ENCODE results near the gene EMC10.
"Not testable (repeated sequence)": the region's sequence is repeated elsewhere in the genome, so short reads cannot be mapped to it uniquely, and the experiment has no call there.

The EMC10 gene

DNA sequence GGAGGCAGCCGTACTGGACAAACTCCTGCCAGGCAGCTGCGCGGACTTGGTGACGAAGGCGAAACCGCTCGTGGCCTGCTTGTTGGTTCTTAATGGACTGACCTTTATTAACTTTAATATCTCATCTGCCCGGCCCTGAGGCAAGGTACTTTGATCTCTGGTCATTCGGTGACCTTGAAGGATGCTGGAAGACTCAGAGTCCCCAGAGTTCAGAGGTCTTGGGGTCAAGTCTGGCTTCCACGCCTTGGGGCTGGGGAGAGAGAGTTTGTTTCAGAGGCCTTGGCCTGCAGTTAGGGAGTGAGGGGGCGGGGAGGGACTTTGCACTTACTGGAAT lies 9.6 kb upstream of the EMC10 start:
- Histone ChIP-seq H3K27ac (ENCODE audit: low read length) (no peak overlapping the region), H3K36me3 (ENCODE audit: control insufficient read depth in 1 of 2, insufficient read depth in 2 of 2, low read length in 2 of 2) (no peaks in the 10 kb centered on the region), H3K9me3 (ENCODE audit: control insufficient read depth in 1 of 2, low read length in 2 of 2) (no peaks in the 10 kb centered on the region), H3K4me3 (ENCODE audit: low read depth in 1 of 2, low read length in 2 of 2) (no peak overlapping the region), H3K4me1 (ENCODE audit: control insufficient read depth in 1 of 2, insufficient read depth in 2 of 2, low read length in 2 of 2) (no peaks in the 10 kb centered on the region), H3K27me3 (ENCODE audit: low read depth, low read length) (no peaks in the 10 kb centered on the region)

DNA sequence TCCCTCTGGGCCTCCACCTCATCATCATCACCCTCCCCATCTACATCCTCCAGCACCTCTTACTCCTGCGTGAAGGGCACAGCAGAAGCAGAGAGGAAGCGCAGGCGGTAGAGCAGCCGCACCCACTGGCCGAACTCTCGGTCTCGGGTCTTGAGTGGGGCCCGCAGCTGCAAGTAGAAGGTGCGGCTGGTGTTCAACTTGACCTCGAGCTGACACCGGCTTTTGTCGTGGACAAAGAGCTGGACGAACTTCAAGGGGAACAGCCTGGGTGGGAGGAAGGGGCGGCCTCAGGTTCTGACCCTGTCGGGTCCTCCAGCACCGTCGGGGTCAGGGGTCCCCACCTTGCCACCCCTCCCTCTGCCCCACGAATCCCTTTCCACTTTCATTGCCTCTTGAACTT lies 8.7 kb upstream of the EMC10 start:
- Histone ChIP-seq H3K27me3 (ENCODE audit: low read depth, low read length) (no peaks in the 10 kb centered on the region), H3K9me3 (ENCODE audit: control insufficient read depth in 1 of 2, low read length in 2 of 2) (no peaks in the 10 kb centered on the region), H3K4me3 (ENCODE audit: low read depth in 1 of 2, low read length in 2 of 2) (no peak overlapping the region), H3K36me3 (ENCODE audit: control insufficient read depth in 1 of 2, insufficient read depth in 2 of 2, low read length in 2 of 2) (no peaks in the 10 kb centered on the region), H3K27ac (ENCODE audit: low read length) (no peak overlapping the region), H3K4me1 (ENCODE audit: control insufficient read depth in 1 of 2, insufficient read depth in 2 of 2, low read length in 2 of 2) (no peaks in the 10 kb centered on the region)

DNA sequence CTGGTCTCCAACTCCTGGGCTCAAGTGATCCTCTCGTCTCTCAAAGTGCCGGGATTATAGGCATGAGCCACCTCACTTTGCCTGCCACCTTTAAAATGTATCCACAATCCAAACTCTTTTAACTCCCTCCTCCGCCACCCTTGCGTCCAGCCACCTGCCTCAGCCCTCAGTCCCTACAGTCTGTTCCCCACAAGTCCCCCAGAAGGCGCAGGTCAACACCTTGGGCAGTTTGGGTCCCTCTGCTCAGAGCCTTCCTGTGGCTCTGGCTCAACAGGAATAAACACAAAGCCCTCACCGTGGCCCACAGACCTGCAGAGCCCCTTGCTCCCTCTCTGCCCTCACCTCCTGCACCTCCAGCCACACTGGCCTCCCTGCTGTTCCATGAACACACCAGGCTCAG lies 7.5 kb upstream of the EMC10 start:
- Histone ChIP-seq H3K27me3 (ENCODE audit: low read depth, low read length) (no peaks in the 10 kb centered on the region), H3K27ac (ENCODE audit: low read length) (no peak overlapping the region), H3K4me1 (ENCODE audit: control insufficient read depth in 1 of 2, insufficient read depth in 2 of 2, low read length in 2 of 2) (no peaks in the 10 kb centered on the region), H3K36me3 (ENCODE audit: control insufficient read depth in 1 of 2, insufficient read depth in 2 of 2, low read length in 2 of 2) (no peaks in the 10 kb centered on the region), H3K9me3 (ENCODE audit: control insufficient read depth in 1 of 2, low read length in 2 of 2) (no peaks in the 10 kb centered on the region), H3K4me3 (ENCODE audit: low read depth in 1 of 2, low read length in 2 of 2) (no peak overlapping the region)

DNA sequence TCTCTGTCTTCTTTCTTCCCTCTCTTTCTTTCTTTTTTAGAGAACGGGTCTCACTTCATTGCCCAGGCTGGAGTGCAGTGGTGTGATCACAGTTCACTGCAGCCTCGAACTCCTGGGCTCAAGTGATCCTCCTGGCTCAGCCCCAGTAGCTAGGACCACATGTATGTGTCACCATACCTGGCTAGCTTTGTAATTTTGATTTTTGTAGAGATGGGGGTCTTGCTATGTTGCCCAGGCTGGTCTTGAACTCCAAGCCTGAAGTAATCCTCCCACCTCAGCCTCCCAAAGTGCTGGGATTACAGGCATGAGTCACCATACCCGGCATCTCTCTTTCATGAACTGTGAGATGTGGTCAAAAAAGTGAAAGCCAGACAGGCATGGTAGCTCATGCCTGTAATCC lies 3.0 kb upstream of the EMC10 start:
- H3K9me3 ChIP-seq (ENCODE audit: control insufficient read depth in 1 of 2, low read length in 2 of 2); H3K4me3 ChIP-seq (ENCODE audit: low read depth in 1 of 2, low read length in 2 of 2); H3K27ac ChIP-seq (ENCODE audit: low read length); H3K27me3 ChIP-seq (ENCODE audit: low read depth, low read length); H3K36me3 ChIP-seq (ENCODE audit: control insufficient read depth in 1 of 2, insufficient read depth in 2 of 2, low read length in 2 of 2): not testable (repeated sequence)
- H3K4me1 ChIP-seq (ENCODE audit: control insufficient read depth in 1 of 2, insufficient read depth in 2 of 2, low read length in 2 of 2), result peaks cover 4 to 13% of the 10 kb centered on the region in 2 donors

DNA sequence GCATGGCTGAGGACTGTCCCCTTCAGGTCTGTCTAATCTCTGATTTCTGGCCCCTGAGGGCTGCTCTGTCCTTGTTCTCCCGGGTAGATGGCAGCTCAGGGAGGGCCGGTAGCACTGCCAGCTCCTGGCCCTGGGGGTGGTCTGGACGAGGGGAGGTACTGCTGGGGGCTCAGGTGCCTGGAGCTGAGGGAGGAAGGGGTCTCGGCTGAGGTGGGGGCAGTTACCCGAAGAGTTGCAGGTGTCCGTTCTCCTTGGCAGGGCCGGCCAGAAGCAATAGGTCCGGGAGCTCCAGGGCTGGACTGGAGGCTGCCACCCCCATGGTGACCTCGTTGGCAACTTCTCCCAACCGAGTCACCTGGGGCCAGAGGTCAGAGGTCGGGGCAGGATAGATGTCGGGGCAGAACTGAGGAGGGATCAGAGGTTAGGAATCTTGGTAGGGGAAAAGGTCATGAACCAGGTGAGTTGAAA lies 1.2 kb upstream of the EMC10 start:
- Histone ChIP-seq H3K4me1 (ENCODE audit: control insufficient read depth in 1 of 2, insufficient read depth in 2 of 2, low read length in 2 of 2) (peaks cover 4 to 13% of the 10 kb centered on the region in 2 donors), H3K27ac (ENCODE audit: low read length) (no peak overlapping the region)

DNA sequence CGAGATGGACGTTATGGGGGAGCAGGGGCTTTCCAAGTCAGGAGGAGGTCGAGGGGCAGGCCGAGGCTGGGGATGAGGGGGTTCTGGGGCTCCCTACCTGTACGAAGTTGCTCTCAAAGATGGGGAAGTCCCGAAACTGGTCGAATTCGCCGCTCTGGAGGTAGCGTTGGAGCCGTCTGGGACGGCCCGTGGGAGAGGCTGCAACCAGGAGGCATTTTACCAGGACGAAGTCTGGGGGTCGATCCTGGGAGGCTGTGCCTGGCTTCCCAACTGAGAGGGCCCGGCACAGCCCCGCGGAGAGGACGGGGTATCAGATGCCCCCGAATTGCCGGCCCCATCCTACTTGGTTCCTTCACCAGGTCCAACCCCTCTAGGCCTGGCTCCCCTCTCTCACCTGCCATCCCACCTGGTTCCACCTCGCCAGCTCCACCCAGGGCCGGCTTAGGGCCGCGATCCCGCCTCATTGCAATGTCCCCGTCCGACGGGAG lies 527 bp upstream of the EMC10 start:
- H3K27ac ChIP-seq (ENCODE audit: low read length), result no peak overlapping the region
- H3K4me3 ChIP-seq (ENCODE audit: low read depth in 1 of 2, low read length in 2 of 2), result peak overlapping the region in 1 of 2 donors; percentile 85
- no peaks in the 10 kb centered on the region for H3K27me3 ChIP-seq (ENCODE audit: low read depth, low read length)

More for the DNA sequence above, 1.2 kb upstream of the EMC10 start:
- Histone ChIP-seq H3K36me3 (ENCODE audit: control insufficient read depth in 1 of 2, insufficient read depth in 2 of 2, low read length in 2 of 2) (peaks cover 0 to 13% of the 10 kb centered on the region in 2 donors), H3K27me3 (ENCODE audit: low read depth, low read length) (no peaks in the 10 kb centered on the region), H3K9me3 (ENCODE audit: control insufficient read depth in 1 of 2, low read length in 2 of 2) (no peaks in the 10 kb centered on the region), H3K4me3 (ENCODE audit: low read depth in 1 of 2, low read length in 2 of 2) (no peak overlapping the region)

DNA sequence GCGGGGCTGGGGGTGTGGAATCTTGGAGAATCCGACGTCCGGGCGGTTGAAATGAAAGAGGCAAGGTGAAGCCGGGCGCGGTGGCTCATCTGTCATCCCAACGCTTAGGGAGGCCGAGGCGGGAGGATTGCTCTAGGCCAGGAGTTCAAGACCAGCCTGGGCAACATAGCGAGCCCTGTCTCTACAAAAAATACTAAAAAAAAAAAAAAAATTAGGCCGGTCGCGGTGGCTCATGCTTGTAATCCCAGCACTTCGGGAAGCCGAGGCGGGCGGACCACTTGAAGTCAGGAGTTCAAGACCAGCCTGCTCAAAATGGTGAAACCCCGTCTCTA lies 566 bp downstream of the EMC10 start:
- peaks cover 0 to 30% of the 10 kb centered on the region in 2 donors for H3K36me3 ChIP-seq (ENCODE audit: control insufficient read depth in 1 of 2, insufficient read depth in 2 of 2, low read length in 2 of 2)
- H3K27ac ChIP-seq (ENCODE audit: low read length), result peak overlapping the region; percentile 60
- peak overlapping the region; percentile 85 to 88 for H3K4me3 ChIP-seq (ENCODE audit: low read depth in 1 of 2, low read length in 2 of 2)
- H3K9me3 ChIP-seq (ENCODE audit: control insufficient read depth in 1 of 2, low read length in 2 of 2), result no peaks in the 10 kb centered on the region
- H3K4me1 ChIP-seq (ENCODE audit: control insufficient read depth in 1 of 2, insufficient read depth in 2 of 2, low read length in 2 of 2), result peaks cover 4 to 13% of the 10 kb centered on the region in 2 donors
- no peaks in the 10 kb centered on the region for H3K27me3 ChIP-seq (ENCODE audit: low read depth, low read length)

More for the DNA sequence above, 527 bp upstream of the EMC10 start:
- peaks cover 0 to 20% of the 10 kb centered on the region in 2 donors for H3K36me3 ChIP-seq (ENCODE audit: control insufficient read depth in 1 of 2, insufficient read depth in 2 of 2, low read length in 2 of 2)
- H3K9me3 ChIP-seq (ENCODE audit: control insufficient read depth in 1 of 2, low read length in 2 of 2), result no peaks in the 10 kb centered on the region
- peaks cover 4 to 13% of the 10 kb centered on the region in 2 donors for H3K4me1 ChIP-seq (ENCODE audit: control insufficient read depth in 1 of 2, insufficient read depth in 2 of 2, low read length in 2 of 2)

DNA sequence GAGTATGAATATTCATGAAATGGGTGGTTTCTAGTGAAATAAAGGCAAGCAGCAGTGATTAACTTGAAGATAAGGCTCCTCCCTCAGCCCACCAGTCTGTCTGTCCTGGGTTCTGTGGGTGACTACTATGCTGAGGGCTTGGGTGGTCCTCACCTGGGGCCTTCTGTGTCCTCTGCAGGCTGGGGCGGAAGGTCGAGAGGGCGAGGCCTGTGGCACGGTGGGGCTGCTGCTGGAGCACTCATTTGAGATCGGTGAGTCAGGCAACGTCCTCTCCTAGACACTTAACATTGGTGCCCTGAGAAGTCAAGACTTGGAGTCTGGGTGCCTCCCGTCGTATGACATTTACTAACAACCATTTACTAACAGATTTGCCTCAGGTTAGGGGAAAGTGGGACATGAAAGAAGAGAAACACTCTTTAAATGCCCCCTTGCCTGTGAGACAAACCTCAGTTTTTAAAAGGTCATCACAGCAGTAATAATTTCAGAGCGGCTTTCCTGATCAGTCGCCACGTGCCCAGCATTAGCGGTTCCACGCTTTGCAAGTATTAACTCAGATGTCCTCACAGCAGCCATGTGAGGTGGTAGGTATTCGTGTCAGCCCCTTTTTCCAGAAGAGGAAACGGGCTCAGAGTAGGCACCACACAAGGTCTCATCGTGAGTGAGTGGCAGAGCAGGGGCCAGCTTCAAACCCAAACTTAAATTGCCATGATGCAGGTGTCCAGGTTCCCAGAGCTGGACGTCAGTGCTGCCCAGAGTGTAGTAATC lies 1.6 kb downstream of the EMC10 start:
- Histone ChIP-seq H3K36me3 (ENCODE audit: control insufficient read depth in 1 of 2, insufficient read depth in 2 of 2, low read length in 2 of 2) (peaks cover 0 to 39% of the 10 kb centered on the region in 2 donors), H3K27me3 (ENCODE audit: low read depth, low read length) (no peaks in the 10 kb centered on the region), H3K27ac (ENCODE audit: low read length) (no peak overlapping the region), H3K9me3 (ENCODE audit: control insufficient read depth in 1 of 2, low read length in 2 of 2) (no peaks in the 10 kb centered on the region), H3K4me1 (ENCODE audit: control insufficient read depth in 1 of 2, insufficient read depth in 2 of 2, low read length in 2 of 2) (peaks cover 4 to 13% of the 10 kb centered on the region in 2 donors), H3K4me3 (ENCODE audit: low read depth in 1 of 2, low read length in 2 of 2) (peak overlapping the region; percentile 18 to 85)

DNA sequence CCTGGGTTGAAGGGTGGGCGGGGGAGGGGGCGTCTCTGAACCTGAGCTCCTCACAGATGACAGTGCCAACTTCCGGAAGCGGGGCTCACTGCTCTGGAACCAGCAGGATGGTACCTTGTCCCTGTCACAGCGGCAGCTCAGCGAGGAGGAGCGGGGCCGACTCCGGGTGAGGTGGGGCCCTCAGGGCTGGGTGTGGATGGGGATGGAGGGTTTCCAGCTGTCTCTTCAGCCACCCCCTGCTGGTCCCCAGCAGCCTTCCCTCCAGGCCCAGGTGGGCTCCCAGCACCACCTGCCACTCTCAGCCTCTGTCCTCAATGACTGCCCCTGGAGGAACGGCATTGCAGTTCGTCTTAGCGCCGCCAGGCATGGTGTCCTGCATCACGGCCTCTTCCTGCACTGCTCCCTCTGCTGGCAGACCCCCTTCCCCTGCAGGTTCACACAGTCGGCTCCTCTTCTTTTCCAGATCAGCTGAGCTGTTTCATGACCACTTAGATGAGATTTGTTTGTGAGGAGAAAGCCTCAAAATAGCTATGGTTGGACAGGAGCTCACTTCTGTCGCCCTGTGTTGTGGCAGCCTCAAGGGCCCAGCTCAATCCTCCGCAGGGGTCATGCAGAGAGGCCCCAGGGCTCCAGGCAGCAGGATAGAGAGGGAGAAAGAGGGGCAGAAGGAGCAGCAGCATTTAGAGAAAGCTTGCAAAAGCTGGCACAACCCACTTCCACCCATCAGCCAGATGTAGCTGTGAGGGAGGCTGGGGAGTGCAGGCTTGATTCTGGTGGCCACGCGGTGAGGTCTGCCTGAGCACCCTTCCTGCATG lies 2.8 kb downstream of the EMC10 start:
- H3K9me3 ChIP-seq (ENCODE audit: control insufficient read depth in 1 of 2, low read length in 2 of 2), result no peaks in the 10 kb centered on the region
- no peaks in the 10 kb centered on the region for H3K27me3 ChIP-seq (ENCODE audit: low read depth, low read length)
- no peak overlapping the region for H3K27ac ChIP-seq (ENCODE audit: low read length)
- peaks cover 4 to 13% of the 10 kb centered on the region in 2 donors for H3K4me1 ChIP-seq (ENCODE audit: control insufficient read depth in 1 of 2, insufficient read depth in 2 of 2, low read length in 2 of 2)
- H3K36me3 ChIP-seq (ENCODE audit: control insufficient read depth in 1 of 2, insufficient read depth in 2 of 2, low read length in 2 of 2), result peaks cover 0 to 48% of the 10 kb centered on the region in 2 donors
- no peak overlapping the region for H3K4me3 ChIP-seq (ENCODE audit: low read depth in 1 of 2, low read length in 2 of 2)

DNA sequence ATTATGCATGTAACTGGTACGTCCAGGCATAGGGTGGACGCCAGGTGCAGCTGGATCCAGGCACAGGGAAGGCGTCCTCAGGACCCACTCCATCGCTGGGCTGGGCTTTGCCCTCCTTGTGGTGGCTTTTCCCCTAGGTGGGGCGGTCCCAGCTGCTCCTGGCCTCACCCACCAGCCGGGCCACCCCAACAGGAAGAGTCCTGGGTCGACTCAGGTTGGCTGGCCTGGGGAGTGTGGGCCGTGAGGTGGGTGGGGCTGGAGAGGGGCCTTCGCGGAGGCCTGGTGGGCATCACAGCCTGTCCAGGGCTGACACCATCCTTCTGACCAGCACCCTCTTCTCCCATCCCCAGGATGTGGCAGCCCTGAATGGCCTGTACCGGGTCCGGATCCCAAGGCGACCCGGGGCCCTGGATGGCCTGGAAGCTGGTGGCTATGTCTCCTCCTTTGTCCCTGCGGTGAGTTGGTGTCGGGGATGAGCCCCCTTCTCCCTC lies 3.5 kb downstream of the EMC10 start:
- no peak overlapping the region for H3K4me3 ChIP-seq (ENCODE audit: low read depth in 1 of 2, low read length in 2 of 2)
- no peak overlapping the region for H3K27ac ChIP-seq (ENCODE audit: low read length)
- H3K36me3 ChIP-seq (ENCODE audit: control insufficient read depth in 1 of 2, insufficient read depth in 2 of 2, low read length in 2 of 2), result peaks cover 0 to 53% of the 10 kb centered on the region in 2 donors
- H3K4me1 ChIP-seq (ENCODE audit: control insufficient read depth in 1 of 2, insufficient read depth in 2 of 2, low read length in 2 of 2), result peaks cover 4 to 13% of the 10 kb centered on the region in 2 donors
- H3K9me3 ChIP-seq (ENCODE audit: control insufficient read depth in 1 of 2, low read length in 2 of 2), result no peaks in the 10 kb centered on the region
- no peaks in the 10 kb centered on the region for H3K27me3 ChIP-seq (ENCODE audit: low read depth, low read length)

DNA sequence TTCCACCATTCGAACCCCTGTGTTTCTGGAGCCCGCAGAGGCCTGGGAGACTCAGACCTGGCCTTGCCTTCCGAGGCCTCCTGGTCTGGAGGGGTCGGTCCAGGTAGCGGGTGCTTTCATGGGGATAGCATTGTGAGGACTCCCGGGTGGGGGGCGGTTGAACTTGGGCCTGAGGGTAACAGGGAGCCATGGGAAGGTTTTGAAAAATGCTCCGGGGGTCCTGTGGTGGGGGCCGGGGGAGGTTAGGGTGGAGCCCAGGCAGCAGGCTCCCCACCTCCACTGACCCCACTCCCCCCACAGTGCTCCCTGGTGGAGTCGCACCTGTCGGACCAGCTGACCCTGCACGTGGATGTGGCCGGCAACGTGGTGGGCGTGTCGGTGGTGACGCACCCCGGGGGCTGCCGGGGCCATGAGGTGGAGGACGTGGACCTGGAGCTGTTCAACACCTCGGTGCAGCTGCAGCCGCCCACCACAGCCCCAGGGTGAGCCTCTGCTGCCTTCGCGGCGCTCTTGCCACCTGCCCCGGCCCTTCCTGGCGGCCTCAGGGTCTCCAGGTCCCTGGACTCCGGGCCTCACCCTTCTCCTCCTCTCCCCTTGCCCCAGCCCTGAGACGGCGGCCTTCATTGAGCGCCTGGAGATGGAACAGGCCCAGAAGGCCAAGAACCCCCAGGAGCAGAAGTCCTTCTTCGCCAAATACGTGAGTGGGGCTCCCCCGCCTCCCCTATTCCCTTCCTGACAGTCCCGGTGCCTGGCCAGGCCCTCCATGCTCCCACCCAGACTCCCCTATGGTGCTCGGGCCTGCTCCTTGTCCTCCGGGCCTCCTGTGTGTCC lies 4.2 kb downstream of the EMC10 start:
- H3K36me3 ChIP-seq (ENCODE audit: control insufficient read depth in 1 of 2, insufficient read depth in 2 of 2, low read length in 2 of 2), result peaks cover 0 to 53% of the 10 kb centered on the region in 2 donors

More for the DNA sequence above, 4.2 kb downstream of the EMC10 start:
- no peak overlapping the region for H3K4me3 ChIP-seq (ENCODE audit: low read depth in 1 of 2, low read length in 2 of 2)
- H3K27me3 ChIP-seq (ENCODE audit: low read depth, low read length), result no peaks in the 10 kb centered on the region
- H3K9me3 ChIP-seq (ENCODE audit: control insufficient read depth in 1 of 2, low read length in 2 of 2), result no peaks in the 10 kb centered on the region
- peaks cover 4 to 13% of the 10 kb centered on the region in 2 donors for H3K4me1 ChIP-seq (ENCODE audit: control insufficient read depth in 1 of 2, insufficient read depth in 2 of 2, low read length in 2 of 2)
- no peak overlapping the region for H3K27ac ChIP-seq (ENCODE audit: low read length)
